Raji (cell line): ENCODE measurements around the gene KREMEN2.

Source experiments
- POLR2A ChIP-seq: IDR thresholded peaks from 2 replicates; pipeline ENCODE4 v1.6.1; 2011; ENCODE audit warnings: low read depth, low read length, control low read depth; ENCODE audit not compliant: insufficient read depth

Gene KREMEN2

GRCh38 chr16:2969545-2970521 lies 5.8 kb downstream of the KREMEN2 start:
- TF ChIP-seq POLR2A = peak; percentile 54

GRCh38 chr16:2970563-2970962 lies 6.5 kb downstream of the KREMEN2 start:
- TF ChIP-seq POLR2A = no peak; the same call in 1 of the 2 replicates

GRCh38 chr16:2971134-2971984 lies 7.3 kb downstream of the KREMEN2 start:
- no peak; the same call in 1 of the 2 replicates for TF ChIP-seq POLR2A

- peak; percentile 7; the same call in 1 of the 2 replicates for TF ChIP-seq POLR2A
Measured at GRCh38 chr16:2971985-2972784, 8.1 kb downstream of the KREMEN2 start.

- TF ChIP-seq POLR2A = peak; percentile 45
Measured at GRCh38 chr16:2973093-2973492, 9.0 kb downstream of the KREMEN2 start.

- TF ChIP-seq POLR2A = no peak
Measured at GRCh38 chr16:2973605-2974318, 9.7 kb downstream of the KREMEN2 start.

- no peak for TF ChIP-seq POLR2A
Measured at GRCh38 chr16:2974319-2975056, 10.4 kb downstream of the KREMEN2 start.

- TF ChIP-seq POLR2A = no peak
Measured at GRCh38 chr16:2975161-2975795, 11.2 kb downstream of the KREMEN2 start.

- no peak for TF ChIP-seq POLR2A
Measured at GRCh38 chr16:2976201-2976600, 12.1 kb downstream of the KREMEN2 start.

- no peak for TF ChIP-seq POLR2A
Measured at GRCh38 chr16:2976673-2977072, 12.6 kb downstream of the KREMEN2 start.

- no peak for TF ChIP-seq POLR2A
Measured at GRCh38 chr16:2977440-2977839, 13.4 kb downstream of the KREMEN2 start.

GRCh38 chr16:2979669-2980226 lies 15.7 kb downstream of the KREMEN2 start:
- no peak for TF ChIP-seq POLR2A
